Neuronal stem cell (in vitro differentiated cells): ENCODE data around the gene RRP1.

Source experiments
- DNase-seq: peaks from one replicate; pipeline ENCODE4 v3.0.0-alpha.2; 2013; ENCODE audit warnings: low spot score
- H2AFZ ChIP-seq: one replicate; pipeline ENCODE4 v1.6.1; 2013; ENCODE audit warnings: mild to moderate bottlenecking, low read length, inconsistent platforms
- H2AK5ac ChIP-seq: 2 replicates; pipeline ENCODE4 v1.6.1; 2013; ENCODE audit warnings: low read depth, mild to moderate bottlenecking, inconsistent platforms, low read length, moderate library complexity, mixed read lengths
- H2BK120ac ChIP-seq: 2 replicates; pipeline ENCODE4 v1.6.1; 2013; ENCODE audit warnings: low read depth, mild to moderate bottlenecking, inconsistent platforms, low read length, moderate library complexity, mixed read lengths
- H2BK12ac ChIP-seq: one replicate; pipeline ENCODE4 v1.6.1; 2013; ENCODE audit warnings: low read length, inconsistent platforms
- H2BK15ac ChIP-seq: 2 replicates; pipeline ENCODE4 v1.6.1; 2013; ENCODE audit warnings: mild to moderate bottlenecking, low read length, inconsistent platforms, mixed read lengths
- H2BK5ac ChIP-seq: one replicate; pipeline ENCODE4 v1.6.1; 2013; ENCODE audit warnings: inconsistent platforms, mild to moderate bottlenecking, low read length, moderate library complexity
- H3K14ac ChIP-seq: one replicate; pipeline ENCODE4 v1.6.1; 2013; ENCODE audit warnings: low read length, inconsistent platforms
- H3K18ac ChIP-seq: 2 replicates; pipeline ENCODE4 v1.6.1; 2013; ENCODE audit warnings: low read length, inconsistent platforms
- H3K23ac ChIP-seq: 2 replicates; pipeline ENCODE4 v1.6.1; 2013; ENCODE audit warnings: low read depth, mild to moderate bottlenecking, mixed read lengths, low read length, inconsistent platforms; ENCODE audit not compliant: poor library complexity
- H3K27ac ChIP-seq: replicated peaks from 3 replicates; pipeline ENCODE4 v1.5.1; 2013; ENCODE audit warnings: low read length, inconsistent platforms
- H3K27me3 ChIP-seq, 3 experiments: 2 replicates each; pipeline ENCODE4 v1.6.1; 2013; ENCODE audit warnings: low read length in 3 of 3, mild to moderate bottlenecking in 2 of 3, inconsistent platforms in 1 of 3, low read depth in 1 of 3, mixed read lengths in 1 of 3, moderate library complexity in 1 of 3; ENCODE audit not compliant: control insufficient read depth in 3 of 3, insufficient read depth in 3 of 3
- H3K36me3 ChIP-seq, 2 donors: replicated peaks in 1 of 2; 2 replicates each; pipeline ENCODE4 v1.6.1; 2013; ENCODE audit warnings: low read length in 2 of 2; ENCODE audit not compliant: control insufficient read depth in 2 of 2, insufficient read depth in 2 of 2
- H3K4ac ChIP-seq: 2 replicates; pipeline ENCODE4 v1.6.1; 2013; ENCODE audit warnings: inconsistent platforms, mild to moderate bottlenecking, low read length, moderate library complexity
- H3K4me1 ChIP-seq, 2 donors: 1 replicate in 1 of 2; 2 replicates in 1 of 2; pipeline ENCODE4 v1.6.1; 2013; ENCODE audit warnings: low read length in 2 of 2, low read depth in 1 of 2; ENCODE audit not compliant: control insufficient read depth in 2 of 2, insufficient read depth in 1 of 2
- H3K4me2 ChIP-seq: one replicate; pipeline ENCODE4 v1.6.1; 2013; ENCODE audit warnings: mild to moderate bottlenecking, low read length, inconsistent platforms; ENCODE audit not compliant: insufficient read depth, poor library complexity, severe bottlenecking
- H3K4me3 ChIP-seq, 2 donors: 2 replicates each; pipeline ENCODE4 v1.5.1; 2013; ENCODE audit warnings: low read length in 2 of 2, mild to moderate bottlenecking in 2 of 2, inconsistent platforms in 1 of 2, moderate library complexity in 1 of 2
- H3K79me1 ChIP-seq: one replicate; pipeline ENCODE4 v1.6.1; 2013; ENCODE audit warnings: low read depth, mild to moderate bottlenecking, inconsistent platforms, low read length, moderate library complexity
- H3K9ac ChIP-seq: one replicate; pipeline ENCODE4 v1.6.1; 2013; ENCODE audit warnings: mild to moderate bottlenecking, low read depth, low read length, inconsistent platforms; ENCODE audit not compliant: poor library complexity
- H3K9me3 ChIP-seq, 2 donors: replicated peaks in 1 of 2; 2 replicates each; pipeline versions ENCODE3 to v1.6.1; 2013; ENCODE audit warnings: low read length in 2 of 2, mild to moderate bottlenecking in 2 of 2, inconsistent platforms in 1 of 2, low read depth in 1 of 2, mixed read lengths in 1 of 2, moderate library complexity in 1 of 2; ENCODE audit not compliant: control insufficient read depth in 2 of 2, insufficient read depth in 1 of 2
- H4K8ac ChIP-seq: one replicate; pipeline ENCODE4 v1.6.1; 2013; ENCODE audit warnings: low read depth, mild to moderate bottlenecking, inconsistent platforms, low read length, moderate library complexity
- H4K91ac ChIP-seq: one replicate; pipeline ENCODE4 v1.6.1; 2013; ENCODE audit warnings: low read length, low read depth, mild to moderate bottlenecking, inconsistent platforms; ENCODE audit not compliant: poor library complexity
- WGBS, 2 donors: extraction: QIAGEN DNeasy Blood & Tissue Kit; methylation state at CpG; one replicate each; pipeline ENCODE4 v1.1.7; 2013; ENCODE audit warnings: missing lambda C conversion rate in 2 of 2, mixed read lengths in 1 of 2; ENCODE audit not compliant: insufficient read length in 2 of 2, insufficient replicate concordance in 1 of 2; ENCODE audit errors: extremely low coverage in 2 of 2; 5-methylcytosine and 5-hydroxymethylcytosine counted together

RRP1 gene

DNA sequence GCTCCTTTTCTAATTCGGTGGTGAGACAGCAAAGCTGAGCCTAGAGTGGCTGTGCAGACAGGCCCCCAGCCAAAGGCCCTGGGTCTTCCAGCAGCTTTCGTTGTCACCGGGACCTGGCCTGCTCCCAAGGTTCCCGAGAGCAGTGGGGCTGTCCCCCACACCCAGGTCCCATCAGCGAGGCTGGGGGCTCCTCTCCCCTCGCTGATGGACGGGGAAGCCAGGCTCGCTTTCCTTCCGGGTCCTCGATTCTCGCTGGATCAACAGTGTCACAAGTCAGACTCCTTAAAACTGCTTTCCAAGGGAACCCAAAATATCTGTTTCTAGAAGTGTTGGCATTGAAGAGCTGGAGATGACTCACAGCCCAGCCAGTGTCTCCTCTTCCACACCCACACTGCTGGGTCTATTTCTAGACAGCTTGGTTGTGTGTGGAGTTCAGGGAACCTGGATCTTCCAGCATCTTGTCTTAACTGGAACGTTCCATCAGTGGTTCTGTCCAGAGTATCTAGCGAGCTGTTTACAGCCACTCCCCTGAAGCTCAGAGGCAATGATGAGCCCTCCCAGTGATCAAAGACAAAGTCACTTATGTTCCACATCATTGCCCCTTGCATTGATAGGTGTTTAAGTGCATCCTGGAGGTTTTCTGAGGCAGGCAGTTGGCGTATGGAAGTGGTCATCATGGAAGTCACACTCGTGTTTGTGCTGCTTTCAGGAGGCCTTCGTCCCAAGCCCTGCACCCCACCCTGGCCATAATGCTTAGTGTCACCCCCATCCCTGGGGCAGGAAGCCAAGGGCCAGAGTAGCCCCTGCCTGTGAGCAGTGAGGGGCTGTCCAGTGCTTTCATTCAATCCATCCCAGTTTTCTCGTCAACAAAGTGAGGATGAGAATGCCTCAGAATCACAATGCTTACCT lies 35.2 kb downstream of the RRP1 start:
- H3K4ac ChIP-seq: no peak overlapping the region
- H3K36me3 ChIP-seq: no peaks in the 10 kb centered on the region
- no peaks in the 10 kb centered on the region for H3K79me1 ChIP-seq
- no peak overlapping the region for H2BK5ac ChIP-seq
- H3K9me3 ChIP-seq: peaks cover 0 to 2% of the 10 kb centered on the region in 2 donors
- H2AK5ac ChIP-seq: no peak overlapping the region
- H2BK120ac ChIP-seq: no peak overlapping the region
- H3K23ac ChIP-seq: no peak overlapping the region
- WGBS, 2 donors: no CpG with 5 or more reads among the region's 17 CpGs
- H4K8ac ChIP-seq: peak overlapping the region; percentile 24
- H3K4me2 ChIP-seq: no peak overlapping the region
- DNase-seq: no peak
- H2BK12ac ChIP-seq: no peak overlapping the region
- no peaks in the 10 kb centered on the region for H3K27me3 ChIP-seq
- H2BK15ac ChIP-seq: no peak overlapping the region
- H4K91ac ChIP-seq: no peak overlapping the region
- no peak overlapping the region for H3K18ac ChIP-seq
- H3K14ac ChIP-seq: no peak overlapping the region
- no peak overlapping the region for H3K9ac ChIP-seq
- H3K4me1 ChIP-seq: peaks cover 0 to 10% of the 10 kb centered on the region in 2 donors
- H3K4me3 ChIP-seq: peak overlapping the region in 1 of 2 donors; percentile 11
- H3K27ac ChIP-seq: no peak overlapping the region
- no peak overlapping the region for H2AFZ ChIP-seq

DNA sequence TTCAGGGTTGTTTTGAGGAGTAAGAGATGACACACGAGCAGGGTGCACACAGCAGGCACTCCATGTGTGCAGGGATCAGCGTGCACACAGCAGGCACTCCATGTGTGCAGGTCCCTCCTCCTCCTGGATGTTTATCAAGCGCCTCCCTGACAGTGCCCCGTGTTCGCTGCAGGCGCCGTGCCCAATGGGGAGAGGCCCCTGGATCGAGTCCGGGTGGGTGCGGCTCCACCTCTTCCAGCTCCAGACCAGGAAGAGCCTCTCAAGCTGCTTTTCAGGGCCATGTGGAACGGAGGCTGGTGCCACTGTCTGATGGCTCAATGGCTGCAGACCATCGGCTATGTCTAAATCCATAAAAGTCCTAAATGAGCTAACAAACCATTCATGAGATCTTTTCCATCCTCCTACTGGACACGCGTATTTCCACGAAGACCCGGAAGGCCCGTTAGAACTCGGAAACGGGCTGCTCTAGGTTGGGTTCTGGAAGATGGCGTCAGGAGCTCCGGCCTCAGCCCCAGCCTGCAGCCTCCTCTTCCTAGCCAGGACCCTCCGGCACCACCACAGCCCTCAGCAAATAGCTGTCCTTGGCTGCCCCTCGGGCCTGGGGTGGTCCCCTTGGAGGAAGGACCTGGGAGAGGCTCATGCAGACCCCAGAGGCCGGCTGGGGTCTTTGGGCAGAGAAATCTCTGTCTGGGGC lies 36.0 kb downstream of the RRP1 start:
- H4K91ac ChIP-seq: no peak overlapping the region
- no peak overlapping the region for H3K4ac ChIP-seq
- H3K27me3 ChIP-seq: no peaks in the 10 kb centered on the region
- H2BK12ac ChIP-seq: no peak overlapping the region
- no peak overlapping the region for H3K9ac ChIP-seq
- peak overlapping the region; percentile 92 for H2AK5ac ChIP-seq
- no peak overlapping the region for H3K27ac ChIP-seq
- H3K36me3 ChIP-seq: no peaks in the 10 kb centered on the region
- no peaks in the 10 kb centered on the region for H3K79me1 ChIP-seq
- H3K4me3 ChIP-seq: peak overlapping the region in 1 of 2 donors; percentile 11
- no peak overlapping the region for H3K14ac ChIP-seq
- H2BK120ac ChIP-seq: peak overlapping the region; percentile 9
- H2BK15ac ChIP-seq: no peak overlapping the region
- no CpG with 5 or more reads among the region's 24 CpGs for WGBS, 2 donors
- H3K9me3 ChIP-seq: peaks cover 0 to 4% of the 10 kb centered on the region in 2 donors
- peak overlapping the region; percentile 87 for H3K18ac ChIP-seq
- H3K23ac ChIP-seq: no peak overlapping the region
- H4K8ac ChIP-seq: no peak overlapping the region
- no peak overlapping the region for H2BK5ac ChIP-seq
- no peak overlapping the region for H2AFZ ChIP-seq
- H3K4me2 ChIP-seq: no peak overlapping the region
- no peak for DNase-seq
- H3K4me1 ChIP-seq: peaks cover 0 to 10% of the 10 kb centered on the region in 2 donors

DNA sequence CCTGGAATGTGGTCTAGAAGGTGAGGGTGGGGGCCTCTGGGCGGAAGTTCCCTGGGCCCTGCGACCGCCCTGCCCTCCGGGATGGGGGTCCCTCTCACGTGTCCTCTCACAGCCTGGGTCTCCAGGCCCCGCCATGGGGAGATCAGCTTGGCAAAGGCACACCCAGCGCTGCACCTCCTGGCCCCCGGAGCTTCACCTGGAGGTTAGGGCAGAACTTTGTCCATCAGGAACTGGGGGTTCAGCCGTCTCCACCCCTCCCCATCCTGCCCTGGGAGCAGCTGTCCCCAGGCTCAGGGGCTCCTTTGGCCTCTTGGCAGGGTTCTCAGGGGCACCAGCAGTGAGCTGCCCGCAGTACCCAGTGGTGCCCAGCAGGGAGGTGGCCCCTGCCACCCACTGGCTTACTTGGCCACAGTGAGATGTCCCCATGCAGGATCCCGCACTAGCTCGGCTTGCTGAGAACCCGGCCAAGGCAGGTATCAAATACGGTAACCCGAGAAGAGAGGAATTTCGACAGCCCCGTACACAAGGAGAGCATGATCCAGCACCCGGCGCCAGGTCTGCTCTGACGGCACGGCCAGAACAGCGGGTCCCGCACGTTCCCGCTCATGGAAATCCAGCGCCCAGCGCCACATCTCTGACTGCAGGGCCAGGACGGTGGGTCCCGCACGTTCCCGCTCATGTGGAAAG lies 36.7 kb downstream of the RRP1 start:
- Histone ChIP-seq H2AFZ (peak overlapping the region; percentile 43), H2BK120ac (peak overlapping the region; percentile 9), H4K91ac (no peak overlapping the region), H3K14ac (peak overlapping the region; percentile 56), H2AK5ac (peak overlapping the region; percentile 92), H3K9me3 (peaks cover 0 to 2% of the 10 kb centered on the region in 2 donors), H2BK12ac (no peak overlapping the region), H3K4me2 (no peak overlapping the region), H3K36me3 (no peaks in the 10 kb centered on the region), H3K4me3 (no peak overlapping the region), H2BK15ac (no peak overlapping the region), H3K18ac (peak overlapping the region; percentile 89), H3K27me3 (no peaks in the 10 kb centered on the region), H3K27ac (no peak overlapping the region), H4K8ac (peak overlapping the region; percentile 87), H3K9ac (peak overlapping the region; percentile 63), H3K4me1 (peaks cover 0 to 10% of the 10 kb centered on the region in 2 donors), H3K4ac (no peak overlapping the region), H3K79me1 (no peaks in the 10 kb centered on the region), H3K23ac (peak overlapping the region; percentile 55), H2BK5ac (no peak overlapping the region)
- WGBS, 2 donors: no CpG with 5 or more reads among the region's 31 CpGs
- no peak for DNase-seq
